Activated CD8-positive, alpha-beta T cell treated with anti-CD3 and anti-CD28 coated beads, Interleukin-2, amount 10 ng/mL, durations not matched to agents 7 days and 5 days (primary cell): ENCODE results near the gene FLNA. TPM values are rescaled to one million over a fixed set of nuclear protein-coding genes. Genes with fewer than 3 reads are reported as not detected.

Source experiments
- ATAC-seq: fragments of 150-1000 bp; cut with Tn5 transposase; one replicate; pipeline ENCODE4 v1.10.0; 2021; ENCODE audit warnings: moderate library complexity
- CTCF ChIA-PET: fragments of 350-600 bp; sonication (Branson Sonifier 250); formaldehyde crosslinking; loops from one replicate; lab custom pipeline; 2021; ENCODE audit warnings: antibody characterized with exemption; lab: Charles Lee
- POLR2A ChIA-PET: fragments of 350-600 bp; sonication (Branson Sonifier 250); formaldehyde crosslinking; loops from one replicate; lab custom pipeline; 2021; ENCODE audit warnings: antibody characterized with exemption; lab: Charles Lee
- DNase-seq: peaks from one replicate; pipeline ENCODE4 v3.0.0-alpha.2; 2020
- H3K27ac Mint-ChIP-seq: one replicate; pipeline ENCODE4 v1.8.0; 2021; ENCODE audit warnings: mild to moderate bottlenecking, mixed read lengths
- H3K27me3 Mint-ChIP-seq: one replicate; pipeline ENCODE4 v1.8.0; 2021; ENCODE audit warnings: low read depth, mixed read lengths
- H3K36me3 Mint-ChIP-seq: one replicate; pipeline ENCODE4 v1.8.0; 2021; ENCODE audit warnings: low read depth, mixed read lengths
- H3K4me1 Mint-ChIP-seq: one replicate; pipeline ENCODE4 v1.8.0; 2021; ENCODE audit warnings: low read depth, mixed read lengths
- H3K4me3 Mint-ChIP-seq: one replicate; pipeline ENCODE4 v1.8.0; 2021; ENCODE audit warnings: mild to moderate bottlenecking, mixed read lengths
- H3K9me3 Mint-ChIP-seq: one replicate; pipeline ENCODE4 v1.8.0; 2022; ENCODE audit warnings: mixed read lengths; ENCODE audit not compliant: insufficient read depth
- total RNA-seq, 2 experiments: library from RNA; stranded (reverse); gene quantifications; one replicate each; pipeline ENCODE4 v1.2.3, GENCODE V29; 2021

Gene FLNA
- total RNA-seq, 2 experiments from 2014 or later: 1,371 to 1,454 TPM

- DNase-seq (no peak), ATAC-seq (no peak)
- Mint-ChIP-seq H3K9me3 (no peaks in the 10 kb centered on the region), H3K27me3 (no peaks in the 10 kb centered on the region), H3K27ac (peak overlapping the region; percentile 52), H3K36me3 (peaks cover 41% of the 10 kb centered on the region), H3K4me3 (no peak overlapping the region), H3K4me1 (peaks cover 30% of the 10 kb centered on the region)
- ChIA-PET POLR2A (no interaction called here), CTCF (interaction anchor here (1.2 kb wide), 1 partner anchor 9 kb away, joined by 3 read pairs; no protein-coding TSS in a partner anchor)
Observed at GRCh38 chrX:154363706-154364439, 10.6 kb downstream of the FLNA start.

GRCh38 chrX:154362085-154362742, 12.2 kb downstream of the FLNA start:
- Mint-ChIP-seq H3K27ac (no peak overlapping the region), H3K27me3 (no peaks in the 10 kb centered on the region), H3K9me3 (no peaks in the 10 kb centered on the region), H3K36me3 (peaks cover 39% of the 10 kb centered on the region), H3K4me3 (no peak overlapping the region), H3K4me1 (peaks cover 31% of the 10 kb centered on the region)
- CTCF ChIA-PET: interaction anchor here (1.2 kb wide), 1 partner anchor 11 kb away, joined by 3 read pairs; no protein-coding TSS in a partner anchor
- DNase-seq (no peak), ATAC-seq (no peak)
- POLR2A ChIA-PET: no interaction called here

GRCh38 chrX:154360155-154360713, 14.2 kb downstream of the FLNA start:
- CTCF ChIA-PET: no interaction called here
- Mint-ChIP-seq H3K36me3 (peaks cover 44% of the 10 kb centered on the region), H3K4me1 (peaks cover 32% of the 10 kb centered on the region), H3K27ac (no peak overlapping the region), H3K4me3 (no peak overlapping the region), H3K27me3 (no peaks in the 10 kb centered on the region), H3K9me3 (no peaks in the 10 kb centered on the region)
- POLR2A ChIA-PET: no interaction called here
- DNase-seq (no peak), ATAC-seq (no peak)

- no peaks in the 10 kb centered on the region for H3K9me3 Mint-ChIP-seq
- ChIA-PET POLR2A (no interaction called here), CTCF (no interaction called here)
- ATAC-seq: no peak
- DNase-seq: no peak
- H3K4me1 Mint-ChIP-seq: peaks cover 29% of the 10 kb centered on the region
- peaks cover 41% of the 10 kb centered on the region for H3K36me3 Mint-ChIP-seq
- no peaks in the 10 kb centered on the region for H3K27me3 Mint-ChIP-seq
- H3K27ac Mint-ChIP-seq: no peak overlapping the region
- no peak overlapping the region for H3K4me3 Mint-ChIP-seq
Observed at GRCh38 chrX:154359362-154360154, 14.9 kb downstream of the FLNA start.

- H3K36me3 Mint-ChIP-seq: peaks cover 38% of the 10 kb centered on the region
Observed at GRCh38 chrX:154358829-154359228, 15.6 kb downstream of the FLNA start.

GRCh38 chrX:154358011-154358410, 16.4 kb downstream of the FLNA start:
- Mint-ChIP-seq H3K27ac (no peak overlapping the region), H3K36me3 (peaks cover 41% of the 10 kb centered on the region), H3K27me3 (no peaks in the 10 kb centered on the region), H3K4me1 (peaks cover 42% of the 10 kb centered on the region), H3K4me3 (no peak overlapping the region), H3K9me3 (no peaks in the 10 kb centered on the region)
- CTCF ChIA-PET: no interaction called here
- DNase-seq: no peak
- POLR2A ChIA-PET: interaction anchor here (1.0 kb wide), 1 partner anchor 9 kb away, joined by 3 read pairs; no protein-coding TSS in a partner anchor
- no peak for ATAC-seq

More at GRCh38 chrX:154358829-154359228, 15.6 kb downstream of the FLNA start:
- ChIA-PET POLR2A (no interaction called here), CTCF (no interaction called here)
- Mint-ChIP-seq H3K4me1 (peaks cover 36% of the 10 kb centered on the region), H3K27ac (no peak overlapping the region), H3K27me3 (no peaks in the 10 kb centered on the region), H3K9me3 (no peaks in the 10 kb centered on the region), H3K4me3 (no peak overlapping the region)
- ATAC-seq (no peak), DNase-seq (no peak)

- no peaks in the 10 kb centered on the region for H3K27me3 Mint-ChIP-seq
Observed at GRCh38 chrX:154357205-154357604, 17.2 kb downstream of the FLNA start.

GRCh38 chrX:154356596-154356995, 17.8 kb downstream of the FLNA start:
- CTCF ChIA-PET: no interaction called here
- peak overlapping the region; percentile 57 for H3K27ac Mint-ChIP-seq
- DNase-seq: no peak
- H3K36me3 Mint-ChIP-seq: peaks cover 43% of the 10 kb centered on the region
- H3K27me3 Mint-ChIP-seq: no peaks in the 10 kb centered on the region
- H3K4me1 Mint-ChIP-seq: peaks cover 52% of the 10 kb centered on the region
- H3K4me3 Mint-ChIP-seq: no peak overlapping the region
- ATAC-seq: no peak
- POLR2A ChIA-PET: interaction anchor here (0.6 to 1.7 kb wide), 2 partner anchors 14 to 116 kb away, joined by 3 to 6 read pairs; no protein-coding TSS in a partner anchor
- no peaks in the 10 kb centered on the region for H3K9me3 Mint-ChIP-seq

More at GRCh38 chrX:154357205-154357604, 17.2 kb downstream of the FLNA start:
- POLR2A ChIA-PET: no interaction called here
- DNase-seq (no peak), ATAC-seq (no peak)
- Mint-ChIP-seq H3K27ac (no peak overlapping the region), H3K9me3 (no peaks in the 10 kb centered on the region), H3K36me3 (peaks cover 39% of the 10 kb centered on the region), H3K4me1 (peaks cover 46% of the 10 kb centered on the region), H3K4me3 (no peak overlapping the region)
- CTCF ChIA-PET: no interaction called here

- Mint-ChIP-seq H3K27ac (no peak overlapping the region), H3K27me3 (no peaks in the 10 kb centered on the region), H3K4me1 (peaks cover 55% of the 10 kb centered on the region), H3K36me3 (peaks cover 40% of the 10 kb centered on the region), H3K4me3 (no peak overlapping the region), H3K9me3 (no peaks in the 10 kb centered on the region)
- DNase-seq (no peak), ATAC-seq (no peak)
- ChIA-PET CTCF (no interaction called here), POLR2A (interaction anchor here (0.7 to 1.7 kb wide), 2 partner anchors 15 to 42 kb away, joined by 3 to 6 read pairs; no protein-coding TSS in a partner anchor)
Observed at GRCh38 chrX:154355776-154356140, 18.7 kb downstream of the FLNA start.

- no peak for ATAC-seq
Observed at GRCh38 chrX:154355094-154355775, 19.2 kb downstream of the FLNA start.

GRCh38 chrX:154354516-154354915, 19.9 kb downstream of the FLNA start:
- H3K4me3 Mint-ChIP-seq: no peak overlapping the region
- no peaks in the 10 kb centered on the region for H3K27me3 Mint-ChIP-seq
- H3K27ac Mint-ChIP-seq: no peak overlapping the region
- H3K4me1 Mint-ChIP-seq: peaks cover 65% of the 10 kb centered on the region
- ATAC-seq (no peak), DNase-seq (no peak)
- H3K36me3 Mint-ChIP-seq: peaks cover 40% of the 10 kb centered on the region
- H3K9me3 Mint-ChIP-seq: no peaks in the 10 kb centered on the region
- ChIA-PET CTCF (no interaction called here), POLR2A (interaction anchor here (0.7 kb wide), 1 partner anchor 19 kb away, joined by 3 read pairs; no protein-coding TSS in a partner anchor)

More at GRCh38 chrX:154355094-154355775, 19.2 kb downstream of the FLNA start:
- CTCF ChIA-PET: no interaction called here
- peaks cover 59% of the 10 kb centered on the region for H3K4me1 Mint-ChIP-seq
- H3K4me3 Mint-ChIP-seq: no peak overlapping the region
- no peak for DNase-seq
- H3K9me3 Mint-ChIP-seq: no peaks in the 10 kb centered on the region
- POLR2A ChIA-PET: interaction anchor here (0.7 to 1.7 kb wide), 3 partner anchors 16 to 42 kb away, joined by 3 to 6 read pairs (median 3); no protein-coding TSS in a partner anchor
- no peak overlapping the region for H3K27ac Mint-ChIP-seq
- H3K27me3 Mint-ChIP-seq: no peaks in the 10 kb centered on the region
- peaks cover 38% of the 10 kb centered on the region for H3K36me3 Mint-ChIP-seq
